ENCODE data around the gene RBM44.

The RBM44 gene

GRCh38 chr2:237799060-237799428 is 465 bp downstream of the RBM44 start:
- Histone ChIP-seq H3K4me3 (ENCODE audit: control insufficient read depth in 1 of 7, extremely low read depth in 1 of 7, insufficient read depth in 4 of 7, low read depth in 2 of 7, low read length in 6 of 7) (no peak overlapping the region), H3K27ac (ENCODE audit: insufficient read depth in 1 of 2, low read depth in 1 of 2, low read length in 2 of 2, poor library complexity in 1 of 2, severe bottlenecking in 2 of 2) (no peak overlapping the region), H3K9me3 (ENCODE audit: control extremely low read depth in 1 of 5, control insufficient read depth in 4 of 5, insufficient read depth in 2 of 5, low read depth in 1 of 5, low read length in 4 of 5) (peaks cover 0 to 14% (median 12%) of the 10 kb centered on the region in 5 experiments), H3K4me1 (ENCODE audit: control extremely low read depth in 1 of 4, control insufficient read depth in 4 of 4, insufficient read depth in 4 of 4, low read length in 3 of 4) (no peaks in the 10 kb centered on the region), H3K36me3 (ENCODE audit: control insufficient read depth in 4 of 4, insufficient read depth in 4 of 4, low read length in 3 of 4) (no peaks in the 10 kb centered on the region), H3K27me3 (replicated peaks in 2 of 5; ENCODE audit: control insufficient read depth in 4 of 5, insufficient read depth in 5 of 5, low read length in 4 of 5) (no peaks in the 10 kb centered on the region)
- no peak for DNase-seq
- ChIA-PET POLR2A (no interaction called here), CTCF (no interaction called here)
- 96% methylated on average over 34 of the region's 34 CpGs for WGBS (ENCODE audit: insufficient coverage)

- no peaks in the 10 kb centered on the region for H3K27me3 ChIP-seq (replicated peaks in 2 of 5; ENCODE audit: control insufficient read depth in 4 of 5, insufficient read depth in 5 of 5, low read length in 4 of 5)
- CTCF ChIA-PET: no interaction called here
- H3K36me3 ChIP-seq (ENCODE audit: control insufficient read depth in 4 of 4, insufficient read depth in 4 of 4, low read length in 3 of 4): no peaks in the 10 kb centered on the region
- H3K4me1 ChIP-seq (ENCODE audit: control extremely low read depth in 1 of 4, control insufficient read depth in 4 of 4, insufficient read depth in 4 of 4, low read length in 3 of 4): no peaks in the 10 kb centered on the region
- POLR2A ChIA-PET: no interaction called here
- WGBS (ENCODE audit: insufficient coverage): no CpG with 5 or more reads among the region's 2 CpGs
- no peak overlapping the region for H3K4me3 ChIP-seq (ENCODE audit: control insufficient read depth in 1 of 7, extremely low read depth in 1 of 7, insufficient read depth in 4 of 7, low read depth in 2 of 7, low read length in 6 of 7)
- no peak overlapping the region for H3K27ac ChIP-seq (ENCODE audit: insufficient read depth in 1 of 2, low read depth in 1 of 2, low read length in 2 of 2, poor library complexity in 1 of 2, severe bottlenecking in 2 of 2)
- no peak for DNase-seq
- H3K9me3 ChIP-seq (ENCODE audit: control extremely low read depth in 1 of 5, control insufficient read depth in 4 of 5, insufficient read depth in 2 of 5, low read depth in 1 of 5, low read length in 4 of 5): peaks cover 0 to 14% (median 12%) of the 10 kb centered on the region in 5 experiments
Observed at GRCh38 chr2:237801466-237801865, 2.9 kb downstream of the RBM44 start.

GRCh38 chr2:237806334-237806733 is 7.8 kb downstream of the RBM44 start:
- CTCF ChIA-PET: no interaction called here
- H3K27ac ChIP-seq (ENCODE audit: insufficient read depth in 1 of 2, low read depth in 1 of 2, low read length in 2 of 2, poor library complexity in 1 of 2, severe bottlenecking in 2 of 2): no peak overlapping the region
- H3K4me3 ChIP-seq (ENCODE audit: control insufficient read depth in 1 of 7, extremely low read depth in 1 of 7, insufficient read depth in 4 of 7, low read depth in 2 of 7, low read length in 6 of 7): no peak overlapping the region
- H3K4me1 ChIP-seq (ENCODE audit: control extremely low read depth in 1 of 4, control insufficient read depth in 4 of 4, insufficient read depth in 4 of 4, low read length in 3 of 4): no peaks in the 10 kb centered on the region
- 78% methylated on average over 1 of the region's 2 CpGs for WGBS (ENCODE audit: insufficient coverage)
- H3K9me3 ChIP-seq (ENCODE audit: control extremely low read depth in 1 of 5, control insufficient read depth in 4 of 5, insufficient read depth in 2 of 5, low read depth in 1 of 5, low read length in 4 of 5): peaks cover 0 to 1% (median 0%) of the 10 kb centered on the region in 5 experiments
- H3K27me3 ChIP-seq (replicated peaks in 2 of 5; ENCODE audit: control insufficient read depth in 4 of 5, insufficient read depth in 5 of 5, low read length in 4 of 5): no peaks in the 10 kb centered on the region
- POLR2A ChIA-PET: no interaction called here
- no peaks in the 10 kb centered on the region for H3K36me3 ChIP-seq (ENCODE audit: control insufficient read depth in 4 of 4, insufficient read depth in 4 of 4, low read length in 3 of 4)
- DNase-seq: no peak

- no peaks in the 10 kb centered on the region for H3K27me3 ChIP-seq (replicated peaks in 2 of 5; ENCODE audit: control insufficient read depth in 4 of 5, insufficient read depth in 5 of 5, low read length in 4 of 5)
- H3K27ac ChIP-seq (ENCODE audit: insufficient read depth in 1 of 2, low read depth in 1 of 2, low read length in 2 of 2, poor library complexity in 1 of 2, severe bottlenecking in 2 of 2): no peak overlapping the region
- CTCF ChIA-PET: no interaction called here
- no peak overlapping the region for H3K4me3 ChIP-seq (ENCODE audit: control insufficient read depth in 1 of 7, extremely low read depth in 1 of 7, insufficient read depth in 4 of 7, low read depth in 2 of 7, low read length in 6 of 7)
- WGBS (ENCODE audit: insufficient coverage): no CpG with 5 or more reads among the region's 1 CpG
- H3K36me3 ChIP-seq (ENCODE audit: control insufficient read depth in 4 of 4, insufficient read depth in 4 of 4, low read length in 3 of 4): no peaks in the 10 kb centered on the region
- no peak for DNase-seq
- H3K4me1 ChIP-seq (ENCODE audit: control extremely low read depth in 1 of 4, control insufficient read depth in 4 of 4, insufficient read depth in 4 of 4, low read length in 3 of 4): peaks cover 0 to 8% (median 2%) of the 10 kb centered on the region in 4 experiments
- H3K9me3 ChIP-seq (ENCODE audit: control extremely low read depth in 1 of 5, control insufficient read depth in 4 of 5, insufficient read depth in 2 of 5, low read depth in 1 of 5, low read length in 4 of 5): no peaks in the 10 kb centered on the region
- POLR2A ChIA-PET: no interaction called here
Observed at GRCh38 chr2:237815637-237816036, 17.1 kb downstream of the RBM44 start.

- Histone ChIP-seq H3K4me1 (ENCODE audit: control extremely low read depth in 1 of 4, control insufficient read depth in 4 of 4, insufficient read depth in 4 of 4, low read length in 3 of 4) (peaks cover 0 to 8% (median 2%) of the 10 kb centered on the region in 4 experiments), H3K4me3 (ENCODE audit: control insufficient read depth in 1 of 7, extremely low read depth in 1 of 7, insufficient read depth in 4 of 7, low read depth in 2 of 7, low read length in 6 of 7) (no peak overlapping the region), H3K27me3 (replicated peaks in 2 of 5; ENCODE audit: control insufficient read depth in 4 of 5, insufficient read depth in 5 of 5, low read length in 4 of 5) (no peaks in the 10 kb centered on the region), H3K9me3 (ENCODE audit: control extremely low read depth in 1 of 5, control insufficient read depth in 4 of 5, insufficient read depth in 2 of 5, low read depth in 1 of 5, low read length in 4 of 5) (no peaks in the 10 kb centered on the region), H3K36me3 (ENCODE audit: control insufficient read depth in 4 of 4, insufficient read depth in 4 of 4, low read length in 3 of 4) (no peaks in the 10 kb centered on the region), H3K27ac (ENCODE audit: insufficient read depth in 1 of 2, low read depth in 1 of 2, low read length in 2 of 2, poor library complexity in 1 of 2, severe bottlenecking in 2 of 2) (no peak overlapping the region)
- ChIA-PET POLR2A (no interaction called here), CTCF (no interaction called here)
- DNase-seq: no peak
- 100% methylated on average over 1 of the region's 1 CpG for WGBS (ENCODE audit: insufficient coverage)
Observed at GRCh38 chr2:237816531-237816930, 18.0 kb downstream of the RBM44 start.

GRCh38 chr2:237818066-237818473 is 19.5 kb downstream of the RBM44 start:
- H3K4me1 ChIP-seq (ENCODE audit: control extremely low read depth in 1 of 4, control insufficient read depth in 4 of 4, insufficient read depth in 4 of 4, low read length in 3 of 4): peaks cover 0 to 8% (median 2%) of the 10 kb centered on the region in 4 experiments
- H3K27ac ChIP-seq (ENCODE audit: insufficient read depth in 1 of 2, low read depth in 1 of 2, low read length in 2 of 2, poor library complexity in 1 of 2, severe bottlenecking in 2 of 2): no peak overlapping the region
- no peak overlapping the region for H3K4me3 ChIP-seq (ENCODE audit: control insufficient read depth in 1 of 7, extremely low read depth in 1 of 7, insufficient read depth in 4 of 7, low read depth in 2 of 7, low read length in 6 of 7)
- no peaks in the 10 kb centered on the region for H3K9me3 ChIP-seq (ENCODE audit: control extremely low read depth in 1 of 5, control insufficient read depth in 4 of 5, insufficient read depth in 2 of 5, low read depth in 1 of 5, low read length in 4 of 5)
- POLR2A ChIA-PET: no interaction called here
- CTCF ChIA-PET: no interaction called here
- DNase-seq: peak in 2 of 3 donors; percentile 38 to 52
- no peaks in the 10 kb centered on the region for H3K36me3 ChIP-seq (ENCODE audit: control insufficient read depth in 4 of 4, insufficient read depth in 4 of 4, low read length in 3 of 4)
- 63% methylated on average over 1 of the region's 5 CpGs for WGBS (ENCODE audit: insufficient coverage)
- H3K27me3 ChIP-seq (replicated peaks in 2 of 5; ENCODE audit: control insufficient read depth in 4 of 5, insufficient read depth in 5 of 5, low read length in 4 of 5): no peaks in the 10 kb centered on the region

- Histone ChIP-seq H3K27ac (ENCODE audit: insufficient read depth in 1 of 2, low read depth in 1 of 2, low read length in 2 of 2, poor library complexity in 1 of 2, severe bottlenecking in 2 of 2) (no peak overlapping the region), H3K27me3 (replicated peaks in 2 of 5; ENCODE audit: control insufficient read depth in 4 of 5, insufficient read depth in 5 of 5, low read length in 4 of 5) (no peaks in the 10 kb centered on the region), H3K36me3 (ENCODE audit: control insufficient read depth in 4 of 4, insufficient read depth in 4 of 4, low read length in 3 of 4) (no peaks in the 10 kb centered on the region), H3K9me3 (ENCODE audit: control extremely low read depth in 1 of 5, control insufficient read depth in 4 of 5, insufficient read depth in 2 of 5, low read depth in 1 of 5, low read length in 4 of 5) (no peaks in the 10 kb centered on the region), H3K4me3 (ENCODE audit: control insufficient read depth in 1 of 7, extremely low read depth in 1 of 7, insufficient read depth in 4 of 7, low read depth in 2 of 7, low read length in 6 of 7) (no peak overlapping the region), H3K4me1 (ENCODE audit: control extremely low read depth in 1 of 4, control insufficient read depth in 4 of 4, insufficient read depth in 4 of 4, low read length in 3 of 4) (peaks cover 0 to 8% (median 2%) of the 10 kb centered on the region in 4 experiments)
- CTCF ChIA-PET: no interaction called here
- no CpG with 5 or more reads among the region's 2 CpGs for WGBS (ENCODE audit: insufficient coverage)
- no peak for DNase-seq
- POLR2A ChIA-PET: no interaction called here
Observed at GRCh38 chr2:237819231-237819630, 20.7 kb downstream of the RBM44 start.
